Tibial artery (tissue), 4 donors: ENCODE measurements around the gene THOP1.

Source experiments
- DNase-seq, 2 donors: peaks; one replicate each; pipeline ENCODE4 v3.0.0-alpha.2; 2019
- H3K27ac ChIP-seq, 2 donors: fragments of 200-600 bp; sonication (generic) in 1 of 2; 1 replicate in 1 of 2; 2 replicates in 1 of 2; pipeline ENCODE4 v1.5.1; 2018 to 2019; ENCODE audit warnings: mild to moderate bottlenecking in 1 of 2
- H3K27me3 ChIP-seq, 2 donors: fragments of 200-600 bp; sonication (generic) in 1 of 2; one replicate each; pipeline versions ENCODE4 v1.5.1 to v1.6.0; 2016 to 2019
- H3K36me3 ChIP-seq, 3 donors: fragments of 200-600 bp; sonication (generic) in 2 of 3; one replicate each; pipeline ENCODE4 v1.5.1; 2016 to 2019; ENCODE audit warnings: mild to moderate bottlenecking in 2 of 3
- H3K4me1 ChIP-seq, 4 donors: fragments of 200-600 bp; sonication (generic) in 2 of 4; 1 replicate in 3 of 4; 2 replicates in 1 of 4; pipeline ENCODE4 v1.5.1; 2016 to 2019
- H3K4me3 ChIP-seq, 2 donors: fragments of 200-600 bp; sonication (generic) in 1 of 2; 1 replicate in 1 of 2; 2 replicates in 1 of 2; pipeline ENCODE4 v1.5.1; 2018 to 2019; ENCODE audit warnings: mild to moderate bottlenecking in 2 of 2
- H3K9me3 ChIP-seq, 3 donors: fragments of 200-600 bp; sonication (generic) in 1 of 3; one replicate each; pipeline ENCODE4 v1.5.1; 2016 to 2019
- intact Hi-C: fragments of 100-400 bp; cut with DNase I; formaldehyde crosslinking; loops from one replicate; pipeline ENCODE4 v1.15.0; 2023; ENCODE audit warnings: low total_unique reads
- TF ChIP-seq, protein P1 (sequence below), 2 experiments: fragments of 200-600 bp in 1 of 2; fragments of 450-650 bp in 1 of 2; IDR thresholded peaks; one replicate each; pipeline ENCODE4 v1.5.1; 2017 to 2019; ENCODE audit warnings: antibody characterized with exemption in 2 of 2, mild to moderate bottlenecking in 1 of 2, moderate library complexity in 1 of 2

THOP1 gene

DNA sequence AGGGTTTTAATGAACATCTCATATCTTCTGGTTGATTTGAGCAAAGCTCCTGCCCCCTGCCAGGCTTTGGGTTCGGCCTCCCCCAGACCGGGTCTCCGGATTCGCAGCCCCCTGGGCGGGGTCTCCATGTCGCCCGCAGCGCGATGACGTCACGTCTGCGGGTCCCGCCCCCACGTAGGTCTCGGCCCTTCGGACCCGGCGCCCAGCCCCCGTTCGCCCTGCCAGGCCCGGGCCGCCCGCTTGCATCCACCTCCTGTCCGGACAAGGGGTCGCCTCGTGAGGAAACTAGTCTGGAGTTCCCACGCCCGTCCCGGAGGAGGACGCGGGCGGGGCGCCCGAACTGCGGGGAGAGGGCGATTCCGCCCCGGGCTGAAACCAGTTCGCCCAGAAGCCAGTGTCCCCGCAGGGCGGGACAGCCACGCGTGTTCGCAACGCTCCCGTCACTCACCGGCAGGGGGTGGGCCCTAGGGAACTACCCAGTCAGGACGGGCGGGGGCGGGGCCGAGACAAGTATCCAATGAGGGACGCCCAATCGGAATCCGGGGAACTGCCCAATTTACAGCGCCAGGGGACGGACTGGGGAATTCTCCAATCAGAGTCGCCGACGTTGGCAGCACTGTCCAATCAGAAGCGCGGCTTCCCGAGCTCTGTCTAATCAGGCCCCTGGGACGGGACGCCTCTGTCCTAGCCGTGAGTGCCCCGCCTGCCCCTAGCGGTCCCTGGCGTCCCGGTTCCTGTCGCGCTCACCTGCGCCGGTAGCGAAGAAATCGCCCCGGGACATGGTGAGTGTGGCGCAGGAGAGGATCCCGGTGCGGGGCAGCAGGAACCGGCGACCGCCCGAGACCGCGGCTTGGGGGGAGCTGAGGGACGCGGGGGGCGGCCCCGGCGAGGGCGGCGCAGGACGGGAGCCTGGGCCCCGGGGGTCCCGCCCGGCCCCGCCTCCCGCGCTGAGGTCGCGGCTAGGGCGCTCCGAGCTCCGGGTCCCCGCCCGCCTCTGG is 55.8 kb downstream of the THOP1 start, which contains the start of gene ZNF555:
Gene ZNF555 (plus strand): TSS at position 682 of the 998 bp plus-strand sequence. CDS start 98 bp downstream, at position 780.
- peak; percentile 100 for DNase-seq
- H3K4me1 ChIP-seq: peaks cover 0 to 17% (median 10%) of the 10 kb centered on the region in 4 donors
- TF ChIP-seq, protein P1, sequence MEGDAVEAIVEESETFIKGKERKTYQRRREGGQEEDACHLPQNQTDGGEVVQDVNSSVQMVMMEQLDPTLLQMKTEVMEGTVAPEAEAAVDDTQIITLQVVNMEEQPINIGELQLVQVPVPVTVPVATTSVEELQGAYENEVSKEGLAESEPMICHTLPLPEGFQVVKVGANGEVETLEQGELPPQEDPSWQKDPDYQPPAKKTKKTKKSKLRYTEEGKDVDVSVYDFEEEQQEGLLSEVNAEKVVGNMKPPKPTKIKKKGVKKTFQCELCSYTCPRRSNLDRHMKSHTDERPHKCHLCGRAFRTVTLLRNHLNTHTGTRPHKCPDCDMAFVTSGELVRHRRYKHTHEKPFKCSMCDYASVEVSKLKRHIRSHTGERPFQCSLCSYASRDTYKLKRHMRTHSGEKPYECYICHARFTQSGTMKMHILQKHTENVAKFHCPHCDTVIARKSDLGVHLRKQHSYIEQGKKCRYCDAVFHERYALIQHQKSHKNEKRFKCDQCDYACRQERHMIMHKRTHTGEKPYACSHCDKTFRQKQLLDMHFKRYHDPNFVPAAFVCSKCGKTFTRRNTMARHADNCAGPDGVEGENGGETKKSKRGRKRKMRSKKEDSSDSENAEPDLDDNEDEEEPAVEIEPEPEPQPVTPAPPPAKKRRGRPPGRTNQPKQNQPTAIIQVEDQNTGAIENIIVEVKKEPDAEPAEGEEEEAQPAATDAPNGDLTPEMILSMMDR (IDR thresholded peaks at IDR 0.05): peak; percentile 54 to 60
- H3K9me3 ChIP-seq: peaks cover 0 to 12% (median 4%) of the 10 kb centered on the region in 3 donors
- peak within 1 kb of the TSS; percentile 91 for H3K27ac ChIP-seq
- peaks cover 6 to 30% (median 15%) of the 10 kb centered on the region in 3 donors for H3K36me3 ChIP-seq
- H3K27me3 ChIP-seq: no peaks in the 10 kb centered on the region
- intact Hi-C loops: loop anchor here (1.0 kb wide), 1 partner anchor 58 kb away; no protein-coding TSS in a partner anchor
- H3K4me3 ChIP-seq: peak within 1 kb of the TSS; percentile 68 to 97

DNA sequence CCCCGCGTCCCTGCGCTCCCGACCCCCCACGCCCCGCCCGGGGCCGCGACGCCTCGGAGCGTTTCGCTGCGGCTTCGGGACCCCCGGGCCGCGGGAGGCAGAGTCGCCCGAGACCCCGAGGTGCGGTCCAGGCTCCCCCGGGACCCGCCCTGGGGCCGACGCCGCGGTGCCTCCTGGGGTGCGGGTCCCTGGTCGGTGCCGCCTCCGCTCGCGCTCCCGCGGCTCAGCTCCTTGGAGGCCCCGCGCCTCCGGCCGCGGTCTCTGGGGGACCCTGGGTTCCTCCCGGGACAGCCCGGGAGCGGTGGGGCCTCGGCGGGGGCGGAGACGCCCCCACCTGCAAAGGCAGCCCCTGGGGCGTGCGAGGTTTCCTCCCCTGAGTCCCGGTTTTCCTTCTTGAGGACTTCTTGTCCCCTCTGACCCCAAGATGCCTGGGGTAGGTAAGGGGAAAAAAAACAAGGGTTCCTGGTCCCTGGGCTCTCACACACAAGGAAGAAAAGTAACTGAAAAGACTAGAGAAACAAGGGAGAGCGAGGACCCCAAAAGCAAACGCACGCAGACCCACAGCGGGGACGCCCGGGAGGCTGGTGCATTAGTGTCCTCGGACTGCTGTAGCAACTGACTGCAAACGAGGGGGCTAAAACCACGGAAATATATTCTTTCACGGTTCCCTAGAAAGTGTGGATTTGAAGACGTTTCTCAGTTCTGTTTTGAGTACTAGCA is 56.7 kb downstream of the THOP1 start:
- no peak for DNase-seq
- Histone ChIP-seq H3K27me3 (no peaks in the 10 kb centered on the region), H3K9me3 (peaks cover 0 to 13% (median 3%) of the 10 kb centered on the region in 3 donors), H3K36me3 (peaks cover 11 to 30% (median 17%) of the 10 kb centered on the region in 3 donors), H3K4me1 (peaks cover 0 to 17% (median 10%) of the 10 kb centered on the region in 4 donors), H3K27ac (peak overlapping the region; percentile 91), H3K4me3 (peak overlapping the region; percentile 68 to 97)
- TF ChIP-seq, protein P1 (IDR thresholded peaks at IDR 0.05): no peak
- intact Hi-C loops: loop anchor here (1.0 kb wide), 1 partner anchor 57 kb away; no protein-coding TSS in a partner anchor

DNA sequence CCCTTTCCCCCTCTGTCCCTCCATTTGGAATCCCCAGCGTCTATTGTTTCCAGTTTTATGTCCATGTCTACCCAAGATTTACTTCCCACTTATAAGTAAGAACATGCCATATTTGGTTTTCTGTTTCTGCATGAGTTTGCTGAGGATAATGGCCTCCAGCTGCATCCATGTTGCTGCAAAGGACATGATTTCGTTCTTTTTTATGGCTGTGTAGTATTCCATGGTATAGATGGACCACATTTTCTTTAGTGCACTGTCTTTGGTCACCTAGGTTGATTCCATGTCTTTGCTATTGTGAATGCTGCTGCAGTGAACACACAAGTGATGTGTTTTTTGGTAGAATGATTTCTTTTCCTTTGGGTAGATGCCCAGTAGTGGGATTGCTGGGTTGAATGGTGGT is 59.8 kb downstream of the THOP1 start:
- H3K4me1 ChIP-seq: peaks cover 0 to 17% (median 10%) of the 10 kb centered on the region in 4 donors
- no peak overlapping the region for H3K4me3 ChIP-seq
- peaks cover 0 to 44% (median 20%) of the 10 kb centered on the region in 3 donors for H3K9me3 ChIP-seq
- TF ChIP-seq, protein P1 (IDR thresholded peaks at IDR 0.05): no peak
- intact Hi-C loops: no loop called here
- no peak overlapping the region for H3K27ac ChIP-seq
- no peaks in the 10 kb centered on the region for H3K27me3 ChIP-seq
- DNase-seq: no peak
- H3K36me3 ChIP-seq: peaks cover 21 to 39% (median 29%) of the 10 kb centered on the region in 3 donors

DNA sequence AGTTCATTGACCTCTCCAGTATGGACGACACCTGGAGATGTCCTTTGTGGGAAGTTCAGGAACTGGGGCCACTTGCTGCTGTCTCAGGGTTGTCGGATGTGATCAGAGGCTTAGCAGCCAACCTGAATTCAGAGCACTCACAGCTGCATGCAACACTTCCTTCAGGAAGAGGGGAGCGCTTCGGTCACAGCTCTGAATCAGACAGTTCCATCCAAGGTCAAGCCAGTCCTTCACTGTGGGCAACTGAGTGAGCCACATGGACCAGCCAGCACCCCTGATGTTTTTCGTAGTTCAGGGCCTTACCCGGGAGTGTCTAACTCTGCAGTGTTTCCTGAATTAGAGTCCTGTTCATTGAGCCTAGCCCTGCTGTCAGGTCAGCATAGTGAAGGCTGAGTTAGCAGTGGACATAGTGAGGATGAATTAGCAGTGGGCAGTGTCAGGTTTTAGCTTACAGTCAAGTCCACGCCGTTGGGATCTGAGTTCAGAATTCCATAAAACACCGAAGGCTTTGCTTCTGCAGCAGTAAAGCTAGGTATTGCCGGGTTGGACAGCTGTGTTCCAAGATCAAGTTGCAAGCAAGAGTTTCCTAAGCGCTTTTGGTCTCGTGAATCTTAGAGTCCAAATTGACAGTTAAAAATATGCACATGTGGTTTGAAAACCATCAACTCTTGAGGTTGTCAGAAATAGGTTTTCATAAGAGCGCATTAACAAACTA is 61.0 kb downstream of the THOP1 start:
- H3K27me3 ChIP-seq: no peaks in the 10 kb centered on the region
- H3K27ac ChIP-seq: no peak overlapping the region
- H3K4me1 ChIP-seq: peaks cover 0 to 13% (median 10%) of the 10 kb centered on the region in 4 donors
- TF ChIP-seq, protein P1 (IDR thresholded peaks at IDR 0.05): no peak
- H3K36me3 ChIP-seq: peaks cover 33 to 52% (median 41%) of the 10 kb centered on the region in 3 donors
- DNase-seq: no peak
- intact Hi-C loops: no loop called here
- H3K4me3 ChIP-seq: no peak overlapping the region
- peaks cover 3 to 56% (median 32%) of the 10 kb centered on the region in 3 donors for H3K9me3 ChIP-seq

DNA sequence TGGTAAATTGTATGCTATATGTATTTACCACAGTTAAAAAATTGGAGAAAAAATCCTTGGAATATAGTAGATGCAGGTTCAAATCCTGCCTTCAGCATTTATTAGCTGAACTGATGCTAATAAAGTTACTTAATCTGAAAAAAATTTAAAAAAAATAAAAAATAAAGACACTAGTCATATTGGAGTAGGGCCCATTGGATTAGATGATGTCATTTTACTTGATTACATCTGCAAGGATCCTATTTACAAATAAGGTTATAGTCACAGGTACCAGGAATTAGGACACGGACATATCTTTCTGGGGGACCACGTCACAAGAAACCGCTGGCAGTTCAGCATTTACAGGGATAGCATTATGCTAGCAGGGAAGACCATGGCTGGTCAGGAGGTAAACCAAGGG is 62.2 kb downstream of the THOP1 start:
- intact Hi-C loops: no loop called here
- Histone ChIP-seq H3K4me1 (peaks cover 0 to 6% (median 3%) of the 10 kb centered on the region in 4 donors), H3K27me3 (no peaks in the 10 kb centered on the region), H3K9me3 (peaks cover 5 to 68% (median 44%) of the 10 kb centered on the region in 3 donors), H3K36me3 (peaks cover 45 to 63% (median 53%) of the 10 kb centered on the region in 3 donors), H3K4me3 (no peak overlapping the region), H3K27ac (no peak overlapping the region)
- TF ChIP-seq, protein P1 (IDR thresholded peaks at IDR 0.05): no peak
- DNase-seq: no peak
